Prostate gland (tissue), 2 donors: Measurements from ENCODE around the gene CTDP1. TPM values are rescaled to one million over a fixed set of nuclear protein-coding genes. Genes with fewer than 3 reads are reported as not detected.

Experiments used
- DNase-seq: peaks from one replicate; pipeline ENCODE4 v3.0.0-alpha.2; 2019; ENCODE audit warnings: low spot score
- H3K27ac ChIP-seq, 2 donors: fragments of 200-600 bp; sonication (generic); 2 replicates each; pipeline ENCODE4 v1.5.1; 2017 to 2019
- H3K27me3 ChIP-seq: fragments of 200-600 bp; sonication (generic); replicated peaks from 2 replicates; pipeline ENCODE4 v1.5.1; 2019; ENCODE audit not compliant: insufficient read depth
- H3K36me3 ChIP-seq, 2 donors: fragments of 200-600 bp; sonication (generic); 1 replicate in 1 of 2; 2 replicates in 1 of 2; pipeline versions ENCODE4 v1.5.1 to v1.8.1; 2017 to 2019
- H3K4me1 ChIP-seq: fragments of 200-600 bp; sonication (generic); replicated peaks from 2 replicates; pipeline ENCODE4 v1.5.1; 2019
- H3K4me3 ChIP-seq, 2 donors: fragments of 200-600 bp; sonication (generic); 2 replicates each; pipeline ENCODE4 v1.5.1; 2017 to 2019
- H3K9me3 ChIP-seq: fragments of 200-600 bp; sonication (generic); 2 replicates; pipeline ENCODE4 v1.5.1; 2017
- CTCF ChIP-seq, 4 experiments: fragments of 200-600 bp in 2 of 4; fragments of 450-650 bp in 2 of 4; sonication (generic) in 2 of 4; IDR thresholded peaks; 1 replicate in 3 of 4; 2 replicates in 1 of 4; pipeline ENCODE4 v1.5.1; 2016 to 2019; ENCODE audit warnings: antibody characterized with exemption in 4 of 4, mild to moderate bottlenecking in 2 of 4, moderate library complexity in 2 of 4
- POLR2A ChIP-seq: fragments of 450-650 bp; IDR thresholded peaks from one replicate; pipeline ENCODE4 v1.6.1; 2016; ENCODE audit warnings: antibody characterized with exemption, mild to moderate bottlenecking
- POLR2AphosphoS5 ChIP-seq: sonication (generic); formaldehyde crosslinking; IDR thresholded peaks from one replicate; pipeline ENCODE4 v1.6.1; 2017; ENCODE audit warnings: antibody characterized with exemption
- whole genome bisulfite sequencing: methylation state at CpG from one replicate; pipeline ENCODE4 v1.1.5; 2018; 5-methylcytosine and 5-hydroxymethylcytosine counted together
- intact Hi-C: fragments of 100-400 bp; cut with DNase I; formaldehyde crosslinking; loops from one replicate; pipeline ENCODE4 v1.14.2; 2022
- total RNA-seq, 2 donors: library from RNA; depleted of rRNA; stranded (reverse); fragments of >200 nt; gene quantifications; one replicate each; pipeline ENCODE4 v1.1.0, GENCODE V29; 2016

Gene CTDP1
- total RNA-seq, 2 donors from 2014 or later, result 23.0 to 33.6 TPM

GRCh38 chr18:79662439-79662838, 17.2 kb upstream of the CTDP1 start:
- Histone ChIP-seq H3K4me3 (no peak overlapping the region), H3K4me1 (no peaks in the 10 kb centered on the region), H3K9me3 (no peaks in the 10 kb centered on the region), H3K36me3 (no peaks in the 10 kb centered on the region), H3K27me3 (no peaks in the 10 kb centered on the region), H3K27ac (no peak overlapping the region)
- WGBS, result 100% methylated on average over 1 of the region's 1 CpG
- intact Hi-C loops, result no loop called here
- TF ChIP-seq POLR2A (no peak), CTCF (IDR thresholded peaks at IDR 0.05) (no peak), POLR2AphosphoS5 (no peak)
- DNase-seq, result no peak

GRCh38 chr18:79664525-79665125, 15.0 kb upstream of the CTDP1 start:
- intact Hi-C loops, result no loop called here
- Histone ChIP-seq H3K4me3 (no peak overlapping the region), H3K27ac (no peak overlapping the region), H3K9me3 (no peaks in the 10 kb centered on the region), H3K4me1 (no peaks in the 10 kb centered on the region), H3K27me3 (no peaks in the 10 kb centered on the region), H3K36me3 (no peaks in the 10 kb centered on the region)
- no peak for DNase-seq
- TF ChIP-seq POLR2A, result no peak
- TF ChIP-seq POLR2AphosphoS5, result no peak
- no peak for TF ChIP-seq CTCF (IDR thresholded peaks at IDR 0.05)
- 68% methylated on average over 3 of the region's 3 CpGs for WGBS

- TF ChIP-seq POLR2A (no peak), POLR2AphosphoS5 (no peak), CTCF (IDR thresholded peaks at IDR 0.05) (no peak)
- Histone ChIP-seq H3K4me3 (no peak overlapping the region), H3K27ac (no peak overlapping the region), H3K36me3 (no peaks in the 10 kb centered on the region), H3K9me3 (no peaks in the 10 kb centered on the region), H3K4me1 (no peaks in the 10 kb centered on the region), H3K27me3 (no peaks in the 10 kb centered on the region)
- intact Hi-C loops, result no loop called here
- DNase-seq, result no peak
Observed at GRCh38 chr18:79668203-79668602, 11.4 kb upstream of the CTDP1 start.

- Histone ChIP-seq H3K36me3 (no peaks in the 10 kb centered on the region), H3K27ac (no peak overlapping the region), H3K9me3 (no peaks in the 10 kb centered on the region), H3K4me3 (no peak overlapping the region), H3K27me3 (no peaks in the 10 kb centered on the region), H3K4me1 (no peaks in the 10 kb centered on the region)
- TF ChIP-seq POLR2A (no peak), CTCF (IDR thresholded peaks at IDR 0.05) (no peak), POLR2AphosphoS5 (no peak)
- no peak for DNase-seq
- WGBS, result 90% methylated on average over 19 of the region's 19 CpGs
- intact Hi-C loops, result loop anchor here (10.0 kb wide), 1 partner anchor 608 kb away; the partner anchor contains the start of gene ATP9B
Observed at GRCh38 chr18:79672490-79673276, 6.9 kb upstream of the CTDP1 start.
